A673 (cell line): ENCODE measurements around the gene OR52E1.

Experiments used
- CTCF ChIP-seq: fragments of 300-800, 200-600 bp; sonication (generic); conservative IDR thresholded peaks from 2 replicates; pipeline ENCODE4 v1.5.1; 2017; ENCODE audit warnings: low read depth, mild to moderate bottlenecking, antibody characterized with exemption, low read length, moderate library complexity, mixed read lengths
- EZH2 ChIP-seq: fragments of 200-600 bp; sonication (generic); IDR thresholded peaks from 2 replicates; pipeline ENCODE4 v1.6.1; 2017; ENCODE audit warnings: borderline replicate concordance, low read depth, mild to moderate bottlenecking, mixed read lengths, antibody characterized with exemption, low read length; ENCODE audit not compliant: poor library complexity, severe bottlenecking

DNA sequence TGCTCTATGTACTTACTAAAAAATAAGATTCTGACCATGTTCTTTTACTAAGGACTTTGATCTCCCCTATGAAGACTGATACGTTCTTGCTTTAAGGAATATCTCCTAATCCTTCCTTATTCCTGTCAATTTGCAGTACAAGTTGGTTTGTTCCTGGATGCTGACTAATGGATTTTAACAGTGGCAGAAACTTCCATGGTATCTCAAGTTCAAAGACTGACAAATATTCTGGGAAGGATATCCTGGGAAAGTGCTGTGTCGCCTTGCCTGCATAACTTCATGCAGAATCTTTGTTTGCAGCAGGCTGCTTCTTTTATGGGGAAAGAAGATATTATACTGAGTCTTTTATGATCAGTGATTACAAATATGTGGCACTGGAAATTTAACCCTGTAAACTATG, 31.4 kb upstream of the OR52E1 start:
- no peak for TF ChIP-seq CTCF
- no peak for TF ChIP-seq EZH2
